GM18867 (cell line): ENCODE measurements around the gene ARMH4.

Source experiments
- ATAC-seq: cut with Tn5 transposase; IDR thresholded peaks from one replicate; pipeline ENCODE4 v1.9.1; 2021; ENCODE audit warnings: mild to moderate bottlenecking, moderate library complexity; ENCODE audit not compliant: unreplicated experiment

The ARMH4 gene

GRCh38 chr14:58059126-58059525, 92.9 kb downstream of the ARMH4 start:
- no peak for ATAC-seq

- no peak for ATAC-seq
Observed at GRCh38 chr14:58055497-58056010, 96.5 kb downstream of the ARMH4 start.

DNA sequence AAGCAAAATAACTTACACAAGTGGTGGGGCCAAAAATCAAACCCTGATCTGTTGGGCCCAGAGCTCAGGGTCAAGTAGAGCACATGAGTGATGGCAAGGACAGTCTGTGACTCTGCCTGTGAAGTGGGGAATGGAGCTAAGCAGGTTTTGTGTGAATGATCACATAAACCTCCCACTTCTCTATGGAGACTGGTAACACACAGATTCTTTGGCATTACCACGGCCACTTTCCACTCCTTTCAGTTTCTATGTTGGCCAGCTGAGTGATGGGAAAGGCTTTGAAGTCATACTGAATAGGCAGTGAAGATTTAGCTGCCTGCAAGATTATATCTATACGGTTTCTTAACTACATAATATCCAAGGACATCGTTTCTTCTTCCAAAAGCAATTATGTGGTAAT, 97.9 kb downstream of the ARMH4 start:
- no peak for ATAC-seq

- ATAC-seq = no peak
Observed at GRCh38 chr14:58048219-58048618, 103.8 kb downstream of the ARMH4 start.

DNA sequence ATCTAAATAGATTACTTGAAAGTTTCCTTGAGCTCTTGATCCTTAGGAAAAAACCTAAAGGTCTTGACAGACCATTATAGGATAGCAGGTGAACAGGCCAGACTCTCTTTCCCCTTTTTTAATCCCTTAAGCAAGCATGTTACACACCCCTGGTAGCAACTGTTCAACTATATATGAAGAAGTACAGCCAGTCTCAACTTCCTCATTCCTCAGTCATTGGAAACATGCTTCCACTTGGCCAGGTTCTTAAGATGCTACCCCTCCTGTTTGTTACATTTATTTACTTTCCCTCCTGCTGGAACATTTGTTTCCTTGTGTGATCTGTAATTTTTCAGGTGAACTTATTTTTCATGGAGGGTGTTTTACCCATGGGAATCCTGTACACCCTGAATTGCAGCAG, 124.1 kb downstream of the ARMH4 start:
- ATAC-seq = no peak

GRCh38 chr14:58026967-58027366, 125.0 kb downstream of the ARMH4 start:
- no peak for ATAC-seq

- no peak for ATAC-seq
Observed at GRCh38 chr14:58026219-58026618, 125.8 kb downstream of the ARMH4 start.

DNA sequence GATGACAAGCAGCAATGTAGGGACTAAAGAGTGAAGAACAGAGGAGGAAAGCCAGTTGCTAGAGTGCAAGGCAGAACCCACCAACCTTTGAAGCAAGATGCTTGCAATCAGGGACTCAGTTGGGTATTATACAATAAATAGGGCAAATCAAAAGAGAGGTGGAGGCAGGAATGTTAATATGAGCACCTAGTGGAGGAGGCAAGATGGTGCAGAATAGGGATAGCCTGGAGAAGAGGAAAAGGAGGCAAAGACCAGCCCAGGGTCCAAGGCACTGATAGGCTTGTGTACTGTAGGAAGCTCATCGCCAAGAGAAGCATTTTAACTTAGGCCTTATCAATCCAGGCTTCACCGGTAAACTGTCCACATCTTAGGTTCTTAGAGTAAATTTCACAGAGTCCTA, 137.2 kb downstream of the ARMH4 start:
- ATAC-seq = no peak

GRCh38 chr14:58002618-58003017, 149.4 kb downstream of the ARMH4 start:
- ATAC-seq = peak; percentile 63

GRCh38 chr14:57999979-58000378, 152.0 kb downstream of the ARMH4 start:
- ATAC-seq = no peak

DNA sequence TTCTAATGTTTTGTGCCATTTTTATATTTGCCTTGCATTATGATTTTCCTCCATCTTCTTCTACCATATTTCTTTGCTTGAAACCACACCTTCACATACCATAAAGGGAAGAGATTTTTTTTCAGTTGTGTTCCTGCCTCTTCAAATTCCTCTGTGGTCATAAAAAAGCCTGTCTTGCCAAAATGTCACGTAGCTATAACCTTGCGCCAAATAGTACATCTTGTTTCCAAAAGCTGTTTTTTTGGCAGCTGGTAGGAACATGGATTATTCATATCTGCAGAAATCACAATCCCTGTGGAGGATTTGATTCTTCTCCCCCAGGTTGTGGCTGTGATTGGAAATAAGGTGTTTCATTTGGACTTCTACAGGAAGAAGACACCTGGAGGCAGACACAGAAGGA, 152.5 kb downstream of the ARMH4 start:
- no peak for ATAC-seq

DNA sequence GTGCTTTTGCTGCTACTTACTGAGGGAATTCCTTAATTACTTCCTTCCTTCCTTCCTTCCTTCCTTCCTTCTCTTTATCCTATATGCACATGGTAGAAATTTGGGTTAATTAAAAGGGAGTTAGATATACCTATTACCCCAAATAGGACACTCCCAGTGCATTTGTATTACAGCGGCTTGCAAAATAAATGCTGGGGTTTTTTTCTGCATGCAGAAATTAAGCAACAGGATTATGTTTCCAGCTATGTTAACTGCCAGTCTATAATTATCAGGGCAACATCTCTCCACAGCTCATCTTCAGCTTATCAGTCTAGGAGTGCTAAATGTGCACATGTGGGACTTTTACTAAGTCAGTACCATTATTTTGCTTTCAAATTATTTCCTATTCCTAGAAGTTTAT, 153.2 kb downstream of the ARMH4 start:
- ATAC-seq = no peak

- ATAC-seq = no peak
Observed at GRCh38 chr14:57991353-57991752, 160.7 kb downstream of the ARMH4 start.

GRCh38 chr14:57988445-57988844, 163.6 kb downstream of the ARMH4 start:
- no peak for ATAC-seq

GRCh38 chr14:57987596-57988300, 164.3 kb downstream of the ARMH4 start:
- no peak for ATAC-seq

DNA sequence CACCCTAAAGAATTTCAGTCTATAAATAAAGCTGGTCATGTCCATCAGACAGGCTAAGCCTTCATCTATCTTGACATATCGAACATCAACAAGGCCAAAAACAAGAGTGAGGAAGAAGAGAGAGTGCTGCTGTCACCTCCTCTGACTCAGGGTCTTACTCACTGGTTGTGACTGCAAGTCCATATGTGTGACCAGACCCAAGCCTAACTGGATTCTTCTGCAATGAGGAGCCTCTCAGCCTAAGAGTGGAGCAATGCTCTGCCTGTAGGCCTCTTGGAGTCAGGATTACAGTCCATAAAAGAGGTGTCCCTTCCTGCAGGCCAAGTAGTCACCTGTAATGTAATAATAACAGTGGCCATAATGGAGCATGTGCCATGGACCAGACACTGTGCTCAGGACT, 165.0 kb downstream of the ARMH4 start:
- ATAC-seq = no peak

DNA sequence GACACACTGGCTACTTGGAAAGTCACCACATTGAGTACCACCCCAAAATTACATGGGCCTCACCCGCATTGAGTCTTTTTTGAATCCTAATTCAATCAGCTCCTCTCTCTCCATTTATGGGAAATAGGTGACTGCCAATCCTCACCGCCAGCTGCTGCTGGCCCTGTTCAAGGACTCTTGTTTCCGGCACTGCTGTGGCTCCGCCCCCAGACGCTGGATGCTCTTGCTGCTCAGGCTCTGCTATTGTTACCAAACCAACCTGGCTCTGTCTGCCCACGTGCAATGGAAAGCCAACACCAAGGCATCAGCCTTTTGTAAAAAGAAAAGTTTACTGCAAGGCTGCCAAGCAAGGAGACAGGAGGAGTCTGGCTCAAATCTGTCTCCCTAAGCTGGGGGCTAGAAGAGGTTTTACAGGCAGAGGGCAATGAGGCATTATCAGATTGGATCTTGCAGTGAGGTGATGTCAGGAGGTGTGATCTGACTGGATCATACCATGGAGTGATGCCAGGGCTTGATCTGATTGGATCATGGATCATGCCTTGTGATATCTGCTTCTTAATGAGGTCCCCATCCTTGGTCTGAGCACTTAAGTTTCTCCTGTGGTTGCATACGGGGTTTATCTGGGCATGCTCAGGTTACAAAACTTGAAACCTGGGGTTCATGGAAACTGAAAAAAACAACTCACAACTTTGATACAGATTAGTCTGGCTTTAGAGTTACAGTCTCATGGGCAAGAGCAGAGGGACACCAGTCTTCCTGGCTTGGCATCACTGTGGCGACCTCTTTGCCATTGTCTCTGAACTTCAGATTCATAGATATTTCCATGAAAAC, 169.0 kb downstream of the ARMH4 start:
- ATAC-seq = no peak

- no peak for ATAC-seq
Observed at GRCh38 chr14:57981817-57982560, 170.0 kb downstream of the ARMH4 start.

- no peak for ATAC-seq
Observed at GRCh38 chr14:57979376-57980048, 172.5 kb downstream of the ARMH4 start.

GRCh38 chr14:57976701-57977100, 175.3 kb downstream of the ARMH4 start:
- ATAC-seq = no peak

DNA sequence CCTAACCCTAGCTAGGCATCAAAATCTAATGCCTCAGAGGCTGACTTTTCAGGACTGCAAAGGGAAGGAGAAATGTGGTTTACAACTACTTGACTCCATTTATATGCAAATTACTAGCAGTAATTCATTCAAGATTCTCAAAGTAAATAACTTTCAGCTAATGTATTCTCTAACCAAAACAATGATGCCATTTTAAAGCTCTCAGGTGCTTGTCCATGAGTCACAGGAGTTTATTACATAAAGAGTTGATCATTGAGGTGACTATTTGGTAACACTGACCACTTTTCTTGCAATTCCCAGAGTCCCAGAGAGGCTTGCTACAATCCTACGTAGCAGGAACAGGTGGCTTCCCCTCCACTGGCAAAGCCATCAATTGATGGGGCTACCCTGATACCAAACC, 177.1 kb downstream of the ARMH4 start:
- no peak for ATAC-seq
